PC-3 (cell line): ENCODE results near the gene CHAD. TPM values are rescaled to one million over a fixed set of nuclear protein-coding genes. Genes with fewer than 3 reads are reported as not detected.

Source experiments
- ATAC-seq: fragments of 200-7000 bp; cut with Tn5 transposase; 2 replicates; pipeline ENCODE4 v1.9.1; 2020; ENCODE audit warnings: mild to moderate bottlenecking, moderate library complexity
- BruUV-seq: library from RNA; stranded (reverse); fragments of 400-500 nt; replicated peaks from 2 replicates; lab custom pipeline; 2021; lab: Mats Ljungman, UMichigan
- CTCF ChIA-PET: fragments of 300-600 bp; sonication (Branson Sonifier 250); formaldehyde crosslinking; loops from one replicate; lab custom pipeline; 2022; ENCODE audit warnings: antibody characterized with exemption; lab: Charles Lee
- POLR2A ChIA-PET: fragments of 300-600 bp; sonication (Branson Sonifier 250); formaldehyde crosslinking; loops from one replicate; lab custom pipeline; 2022; ENCODE audit warnings: antibody characterized with exemption; ENCODE audit not compliant: unreplicated experiment; lab: Charles Lee
- DNase-seq: peaks from one replicate; pipeline ENCODE4 v3.0.0-alpha.2; 2015
- H2AFZ ChIP-seq: fragments of 300-600 bp; sonication (generic); 2 replicates; pipeline ENCODE4 v1.6.0; 2016; ENCODE audit warnings: antibody characterized with exemption, low read length
- H3F3A ChIP-seq: fragments of 300-600 bp; sonication (generic); one replicate; pipeline ENCODE4 v1.6.0; 2017; ENCODE audit warnings: antibody characterized with exemption, low read length, control low read depth, mild to moderate bottlenecking; ENCODE audit not compliant: unreplicated experiment
- H3K27ac ChIP-seq: fragments of 300-600 bp; sonication (generic); 2 replicates; pipeline ENCODE4 v1.5.1; 2016; ENCODE audit warnings: mild to moderate bottlenecking, low read length
- H3K27me3 ChIP-seq: fragments of 300-600 bp; sonication (generic); 2 replicates; pipeline ENCODE4 v1.6.1; 2016; ENCODE audit warnings: low read length, mixed read lengths
- H3K36me3 ChIP-seq: fragments of 300-600 bp; sonication (generic); 2 replicates; pipeline ENCODE4 v1.6.1; 2016; ENCODE audit warnings: low read depth, mixed run types, low read length, mixed read lengths
- H3K4me1 ChIP-seq: fragments of 300-600 bp; sonication (generic); 2 replicates; pipeline ENCODE4 v1.5.1; 2016; ENCODE audit warnings: low read length; ENCODE audit not compliant: insufficient read depth
- H3K4me2 ChIP-seq: fragments of 300-600 bp; sonication (generic); 2 replicates; pipeline ENCODE4 v1.6.0; 2016; ENCODE audit warnings: low read length
- H3K4me3 ChIP-seq: fragments of 300-600 bp; sonication (generic); 2 replicates; pipeline ENCODE4 v1.5.1; 2016; ENCODE audit warnings: mild to moderate bottlenecking, low read length, mixed read lengths
- H3K79me2 ChIP-seq: fragments of 300-600 bp; sonication (generic); 2 replicates; pipeline ENCODE4 v1.6.1; 2017; ENCODE audit warnings: low read length, mixed read lengths
- H3K9ac ChIP-seq: fragments of 300-600 bp; sonication (generic); 2 replicates; pipeline ENCODE4 v1.6.0; 2016; ENCODE audit warnings: mild to moderate bottlenecking, low read length
- H3K9me2 ChIP-seq: fragments of 300-600 bp; sonication (generic); replicated peaks from 2 replicates; pipeline ENCODE4 v1.6.1; 2016; ENCODE audit warnings: mixed run types, low read length, mixed read lengths
- H3K9me3 ChIP-seq: fragments of 300-600 bp; sonication (generic); 2 replicates; pipeline ENCODE4 v1.6.1; 2016; ENCODE audit warnings: low read length, mixed read lengths
- H4K20me1 ChIP-seq: fragments of 300-600 bp; sonication (generic); 2 replicates; pipeline ENCODE4 v1.6.1; 2016; ENCODE audit warnings: low read length, mixed read lengths
- CTCF ChIP-seq: fragments of 300-600 bp; sonication (generic); conservative IDR thresholded peaks from 2 replicates; pipeline ENCODE4 v1.5.1; 2017; ENCODE audit warnings: antibody characterized with exemption, low read depth, mild to moderate bottlenecking, low read length
- EZH2 ChIP-seq: fragments of 300-600 bp; sonication (generic); IDR thresholded peaks from one replicate; pipeline ENCODE4 v1.6.1; 2017; ENCODE audit warnings: antibody characterized with exemption, mild to moderate bottlenecking, low read length; ENCODE audit not compliant: unreplicated experiment
- EZH2phosphoT487 ChIP-seq: fragments of 300-600 bp; sonication (generic); IDR thresholded peaks from 2 replicates; pipeline ENCODE4 v1.6.1; 2018; ENCODE audit warnings: mild to moderate bottlenecking, antibody characterized with exemption, low read length, borderline replicate concordance
- intact Hi-C: fragments of 100-400 bp; cut with micrococcal nuclease; formaldehyde crosslinking; loops from 2 replicates; pipeline ENCODE4 v1.9.0; 2023
- total RNA-seq: library from RNA; depleted of rRNA; stranded (reverse); fragments of >200 nt; gene quantifications from 2 replicates; pipeline ENCODE4 v1.2.3, GENCODE V29; 2014

CHAD gene
- total RNA-seq, 1 experiment from 2014 or later: not detected

GRCh38 chr17:50466371-50467113 is 2.1 kb downstream of the CHAD start:
- POLR2A ChIA-PET: interaction anchor here (0.6 kb wide), 1 partner anchor 75 kb away, joined by 3 read pairs; no protein-coding TSS in a partner anchor
- H3K27ac ChIP-seq: no peak overlapping the region
- no peaks in the 10 kb centered on the region for H3F3A ChIP-seq
- CTCF ChIA-PET: no interaction called here
- no peaks in the 10 kb centered on the region for H4K20me1 ChIP-seq
- ATAC-seq: peak; percentile 83
- H3K4me3 ChIP-seq: no peak overlapping the region
- no peaks in the 10 kb centered on the region for H3K36me3 ChIP-seq
- no peak overlapping the region for H2AFZ ChIP-seq
- H3K79me2 ChIP-seq: no peaks in the 10 kb centered on the region
- H3K4me1 ChIP-seq: peaks cover 10% of the 10 kb centered on the region; the same call in 1 of the 2 replicates
- DNase-seq: peak; percentile 41
- no peaks in the 10 kb centered on the region for H3K9me2 ChIP-seq
- BruUV-seq: no TSS peak
- H3K4me2 ChIP-seq: 0 out of 2 replicates have a peak overlapping the region, but pooled peaks have one; percentile 11
- no peaks in the 10 kb centered on the region for H3K9me3 ChIP-seq
- no peak overlapping the region for H3K9ac ChIP-seq
- H3K27me3 ChIP-seq: no peaks in the 10 kb centered on the region
- intact Hi-C loops: no loop called here
- TF ChIP-seq CTCF (no peak), EZH2phosphoT487 (no peak), EZH2 (no peak)

DNA sequence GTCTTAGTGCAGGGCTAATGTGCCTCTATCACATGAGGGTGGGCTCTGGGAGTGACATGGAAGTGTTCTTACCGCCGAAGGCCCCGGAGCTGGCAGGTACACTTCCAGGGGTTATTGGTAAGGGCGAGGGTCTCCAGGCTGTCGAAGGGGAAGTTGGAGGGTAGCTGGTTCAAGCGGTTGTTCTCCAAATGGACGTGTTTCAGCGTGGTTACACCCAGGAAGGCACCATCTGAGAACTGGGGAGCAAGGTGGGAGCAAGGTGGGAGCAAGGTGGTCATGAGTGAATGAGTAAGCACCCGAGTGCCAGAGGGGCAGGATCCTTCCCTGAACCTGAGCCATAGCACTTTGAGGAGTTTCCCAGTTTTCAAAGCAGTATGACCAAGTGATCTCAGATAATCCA is 3.0 kb downstream of the CHAD start:
- BruUV-seq: no TSS peak
- Histone ChIP-seq H3K9me3 (no peaks in the 10 kb centered on the region), H2AFZ (no peak overlapping the region), H3K9me2 (no peaks in the 10 kb centered on the region), H3K36me3 (no peaks in the 10 kb centered on the region), H3K27me3 (no peaks in the 10 kb centered on the region), H3K9ac (no peak overlapping the region), H3K4me3 (no peak overlapping the region), H3F3A (no peaks in the 10 kb centered on the region), H3K27ac (no peak overlapping the region), H3K4me1 (peaks cover 10% of the 10 kb centered on the region; the same call in 1 of the 2 replicates), H3K79me2 (no peaks in the 10 kb centered on the region), H3K4me2 (no peak overlapping the region), H4K20me1 (no peaks in the 10 kb centered on the region)
- CTCF ChIA-PET: no interaction called here
- TF ChIP-seq CTCF: no peak
- TF ChIP-seq EZH2phosphoT487: no peak
- no peak for TF ChIP-seq EZH2
- ATAC-seq: no peak
- no peak for DNase-seq
- POLR2A ChIA-PET: interaction anchor here (0.6 kb wide), 1 partner anchor 75 kb away, joined by 3 read pairs; no protein-coding TSS in a partner anchor
- intact Hi-C loops: no loop called here

DNA sequence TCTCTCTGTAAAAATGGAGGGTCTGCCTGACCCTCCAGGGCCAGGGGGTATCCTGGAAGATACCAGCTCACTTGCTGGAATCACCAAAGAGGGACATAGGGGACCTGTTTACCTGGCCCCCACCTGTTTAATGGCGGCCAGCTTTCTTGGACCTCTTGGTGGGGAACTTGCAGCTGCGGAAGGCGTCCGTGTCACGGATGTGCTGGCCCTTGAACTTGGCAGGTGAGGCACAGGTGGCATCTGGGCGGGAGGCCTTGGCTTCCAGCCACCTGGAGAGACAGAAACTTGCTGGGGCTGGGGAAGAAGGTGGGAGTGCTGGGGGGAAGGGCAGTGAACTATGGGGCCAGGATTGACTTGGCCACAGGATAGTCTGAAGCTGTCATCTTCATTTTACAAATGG is 3.5 kb downstream of the CHAD start:
- ChIA-PET POLR2A (no interaction called here), CTCF (no interaction called here)
- H3K4me3 ChIP-seq: no peak overlapping the region
- H3K27me3 ChIP-seq: no peaks in the 10 kb centered on the region
- no peaks in the 10 kb centered on the region for H3K79me2 ChIP-seq
- no peaks in the 10 kb centered on the region for H3K9me3 ChIP-seq
- no peaks in the 10 kb centered on the region for H3K36me3 ChIP-seq
- TF ChIP-seq CTCF (no peak), EZH2phosphoT487 (no peak), EZH2 (no peak)
- H2AFZ ChIP-seq: no peak overlapping the region
- intact Hi-C loops: no loop called here
- no peak overlapping the region for H3K4me2 ChIP-seq
- no peaks in the 10 kb centered on the region for H4K20me1 ChIP-seq
- no peak for DNase-seq
- H3K9me2 ChIP-seq: no peaks in the 10 kb centered on the region
- H3F3A ChIP-seq: no peaks in the 10 kb centered on the region
- no peak overlapping the region for H3K9ac ChIP-seq
- H3K27ac ChIP-seq: no peak overlapping the region
- no TSS peak for BruUV-seq
- H3K4me1 ChIP-seq: peaks cover 10% of the 10 kb centered on the region; the same call in 1 of the 2 replicates
- ATAC-seq: no peak
